ENCODE data around the gene RXFP4. TPM values are rescaled to one million over a fixed set of nuclear protein-coding genes. Genes with fewer than 3 reads are reported as not detected.

Gene RXFP4
- total RNA-seq, 1 experiment from 2014 or later: not detected

DNA sequence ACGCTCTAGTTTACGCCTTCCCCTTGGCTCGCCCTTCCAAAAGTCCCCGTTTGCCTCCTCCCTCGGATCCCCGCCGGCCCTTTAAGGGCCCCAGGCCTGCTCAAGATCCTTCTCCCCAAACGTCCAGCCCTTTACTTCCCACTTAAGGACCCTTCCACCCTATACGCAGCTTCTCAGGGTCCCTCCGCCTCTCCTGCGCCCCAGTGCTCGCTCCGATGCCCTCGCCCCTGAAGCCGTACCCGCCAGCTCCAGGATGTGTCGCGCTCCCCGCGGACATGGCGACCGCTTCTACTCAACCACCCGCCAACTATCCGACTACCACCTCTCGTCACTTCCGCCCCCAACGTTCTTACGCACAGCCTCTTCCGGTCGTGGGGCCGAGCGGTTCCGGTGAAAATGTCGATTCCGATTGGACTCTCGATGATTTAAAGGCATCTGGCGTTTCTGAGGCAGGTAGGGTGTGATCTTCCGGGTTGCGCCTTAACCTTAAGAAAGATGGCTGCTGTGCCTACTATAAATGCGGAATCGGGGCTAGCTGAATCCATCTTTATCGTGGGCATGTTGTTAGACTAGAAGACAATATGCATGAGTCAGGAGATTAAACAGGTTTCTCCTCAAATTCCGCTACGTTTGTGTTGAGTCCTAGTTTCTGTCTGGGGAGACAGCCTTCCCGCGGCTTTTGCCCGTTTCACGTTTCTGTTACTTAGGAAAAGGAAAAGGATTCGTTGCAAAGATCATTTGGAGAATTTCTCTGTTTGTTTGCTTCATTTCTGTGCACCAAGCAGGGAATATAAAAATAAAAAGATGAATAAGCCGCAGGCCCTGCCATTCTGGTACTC is 7.1 kb upstream of the RXFP4 start, which contains the start of gene KHDC4 (continued):
- TF ChIP-seq, protein P1, sequence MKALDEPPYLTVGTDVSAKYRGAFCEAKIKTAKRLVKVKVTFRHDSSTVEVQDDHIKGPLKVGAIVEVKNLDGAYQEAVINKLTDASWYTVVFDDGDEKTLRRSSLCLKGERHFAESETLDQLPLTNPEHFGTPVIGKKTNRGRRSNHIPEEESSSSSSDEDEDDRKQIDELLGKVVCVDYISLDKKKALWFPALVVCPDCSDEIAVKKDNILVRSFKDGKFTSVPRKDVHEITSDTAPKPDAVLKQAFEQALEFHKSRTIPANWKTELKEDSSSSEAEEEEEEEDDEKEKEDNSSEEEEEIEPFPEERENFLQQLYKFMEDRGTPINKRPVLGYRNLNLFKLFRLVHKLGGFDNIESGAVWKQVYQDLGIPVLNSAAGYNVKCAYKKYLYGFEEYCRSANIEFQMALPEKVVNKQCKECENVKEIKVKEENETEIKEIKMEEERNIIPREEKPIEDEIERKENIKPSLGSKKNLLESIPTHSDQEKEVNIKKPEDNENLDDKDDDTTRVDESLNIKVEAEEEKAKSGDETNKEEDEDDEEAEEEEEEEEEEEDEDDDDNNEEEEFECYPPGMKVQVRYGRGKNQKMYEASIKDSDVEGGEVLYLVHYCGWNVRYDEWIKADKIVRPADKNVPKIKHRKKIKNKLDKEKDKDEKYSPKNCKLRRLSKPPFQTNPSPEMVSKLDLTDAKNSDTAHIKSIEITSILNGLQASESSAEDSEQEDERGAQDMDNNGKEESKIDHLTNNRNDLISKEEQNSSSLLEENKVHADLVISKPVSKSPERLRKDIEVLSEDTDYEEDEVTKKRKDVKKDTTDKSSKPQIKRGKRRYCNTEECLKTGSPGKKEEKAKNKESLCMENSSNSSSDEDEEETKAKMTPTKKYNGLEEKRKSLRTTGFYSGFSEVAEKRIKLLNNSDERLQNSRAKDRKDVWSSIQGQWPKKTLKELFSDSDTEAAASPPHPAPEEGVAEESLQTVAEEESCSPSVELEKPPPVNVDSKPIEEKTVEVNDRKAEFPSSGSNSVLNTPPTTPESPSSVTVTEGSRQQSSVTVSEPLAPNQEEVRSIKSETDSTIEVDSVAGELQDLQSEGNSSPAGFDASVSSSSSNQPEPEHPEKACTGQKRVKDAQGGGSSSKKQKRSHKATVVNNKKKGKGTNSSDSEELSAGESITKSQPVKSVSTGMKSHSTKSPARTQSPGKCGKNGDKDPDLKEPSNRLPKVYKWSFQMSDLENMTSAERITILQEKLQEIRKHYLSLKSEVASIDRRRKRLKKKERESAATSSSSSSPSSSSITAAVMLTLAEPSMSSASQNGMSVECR (CRISPR knock-in tag; IDR thresholded peaks at IDR 0.05; ENCODE audit: borderline replicate concordance): peak; percentile 72; the same call in 1 of the 2 replicates
- TF ChIP-seq OVOL2 (CRISPR knock-in tag; IDR thresholded peaks at IDR 0.05; ENCODE audit: borderline replicate concordance): no peak
- no peak for TF ChIP-seq ZNF396 (CRISPR knock-in tag; IDR thresholded peaks at IDR 0.05; ENCODE audit: borderline replicate concordance)
- TF ChIP-seq, protein P2, sequence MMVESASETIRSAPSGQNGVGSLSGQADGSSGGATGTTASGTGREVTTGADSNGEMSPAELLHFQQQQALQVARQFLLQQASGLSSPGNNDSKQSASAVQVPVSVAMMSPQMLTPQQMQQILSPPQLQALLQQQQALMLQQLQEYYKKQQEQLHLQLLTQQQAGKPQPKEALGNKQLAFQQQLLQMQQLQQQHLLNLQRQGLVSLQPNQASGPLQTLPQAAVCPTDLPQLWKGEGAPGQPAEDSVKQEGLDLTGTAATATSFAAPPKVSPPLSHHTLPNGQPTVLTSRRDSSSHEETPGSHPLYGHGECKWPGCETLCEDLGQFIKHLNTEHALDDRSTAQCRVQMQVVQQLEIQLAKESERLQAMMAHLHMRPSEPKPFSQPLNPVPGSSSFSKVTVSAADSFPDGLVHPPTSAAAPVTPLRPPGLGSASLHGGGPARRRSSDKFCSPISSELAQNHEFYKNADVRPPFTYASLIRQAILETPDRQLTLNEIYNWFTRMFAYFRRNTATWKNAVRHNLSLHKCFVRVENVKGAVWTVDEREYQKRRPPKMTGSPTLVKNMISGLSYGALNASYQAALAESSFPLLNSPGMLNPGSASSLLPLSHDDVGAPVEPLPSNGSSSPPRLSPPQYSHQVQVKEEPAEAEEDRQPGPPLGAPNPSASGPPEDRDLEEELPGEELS (CRISPR knock-in tag; IDR thresholded peaks at IDR 0.05): no peak
- TF ChIP-seq HMGA2 (CRISPR knock-in tag; IDR thresholded peaks at IDR 0.05): no peak
- TF ChIP-seq, protein P3, sequence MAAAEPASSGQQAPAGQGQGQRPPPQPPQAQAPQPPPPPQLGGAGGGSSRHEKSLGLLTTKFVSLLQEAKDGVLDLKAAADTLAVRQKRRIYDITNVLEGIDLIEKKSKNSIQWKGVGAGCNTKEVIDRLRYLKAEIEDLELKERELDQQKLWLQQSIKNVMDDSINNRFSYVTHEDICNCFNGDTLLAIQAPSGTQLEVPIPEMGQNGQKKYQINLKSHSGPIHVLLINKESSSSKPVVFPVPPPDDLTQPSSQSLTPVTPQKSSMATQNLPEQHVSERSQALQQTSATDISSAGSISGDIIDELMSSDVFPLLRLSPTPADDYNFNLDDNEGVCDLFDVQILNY (CRISPR knock-in tag; IDR thresholded peaks at IDR 0.05): 0 out of 2 replicates have a peak, but pooled peaks have one; percentile 64
- TF ChIP-seq TEAD1 (CRISPR knock-in tag; IDR thresholded peaks at IDR 0.05): no peak; the same call in 1 of the 2 replicates
- TF ChIP-seq ZBTB21 (CRISPR knock-in tag; IDR thresholded peaks at IDR 0.05; ENCODE audit: borderline replicate concordance): no peak
- peak; percentile 86 for TF ChIP-seq NR2C2 (CRISPR knock-in tag; IDR thresholded peaks at IDR 0.05)

DNA sequence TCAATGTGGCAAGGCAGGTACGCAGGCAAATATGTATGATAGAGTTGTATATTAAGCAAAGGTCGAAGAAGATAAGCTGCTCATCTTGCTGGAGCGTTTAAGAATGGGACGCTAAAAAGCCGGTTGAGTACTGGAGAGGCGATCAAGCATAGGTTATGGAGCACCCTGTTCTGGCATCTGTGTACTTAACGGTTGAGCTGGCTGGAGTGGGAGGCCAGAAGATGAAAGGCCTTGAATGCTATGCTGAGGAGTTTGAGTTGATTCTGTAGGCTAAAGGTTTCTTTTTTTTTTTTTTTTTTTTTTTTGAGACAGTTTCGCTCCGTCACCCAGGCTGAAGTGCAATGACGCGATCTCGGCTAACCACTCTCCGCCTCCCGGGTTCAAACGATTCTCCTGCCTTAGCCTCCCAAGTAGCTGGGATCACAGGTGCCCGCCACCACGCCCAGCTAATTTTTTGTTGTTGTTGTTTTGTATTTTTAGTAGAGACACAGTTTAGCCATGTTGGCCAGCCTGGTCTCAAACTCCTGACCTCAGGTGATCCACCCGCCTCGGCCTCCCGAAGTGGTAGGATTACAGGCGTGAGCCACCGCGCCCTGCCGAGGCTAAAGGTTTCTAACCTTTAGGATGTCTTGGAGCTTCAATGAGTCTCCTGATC is 6.4 kb upstream of the RXFP4 start:
- ChIA-PET POLR2A (interaction anchor here (0.7 to 1.5 kb wide), 5 partner anchors 9 to 62 kb away, joined by 3 to 8 read pairs (median 3); no protein-coding TSS in a partner anchor), CTCF (interaction anchor here (0.6 to 4.4 kb wide), 15 partner anchors 8 to 195 kb away, joined by 3 to 26 read pairs (median 5); partner anchors contain the start of gene ARHGEF2)
- peaks cover 20% of the 10 kb centered on the region for H3K4me1 Mint-ChIP-seq
- H3K27me3 Mint-ChIP-seq (ENCODE audit: low read depth): no peaks in the 10 kb centered on the region
- TF ChIP-seq, protein P4, sequence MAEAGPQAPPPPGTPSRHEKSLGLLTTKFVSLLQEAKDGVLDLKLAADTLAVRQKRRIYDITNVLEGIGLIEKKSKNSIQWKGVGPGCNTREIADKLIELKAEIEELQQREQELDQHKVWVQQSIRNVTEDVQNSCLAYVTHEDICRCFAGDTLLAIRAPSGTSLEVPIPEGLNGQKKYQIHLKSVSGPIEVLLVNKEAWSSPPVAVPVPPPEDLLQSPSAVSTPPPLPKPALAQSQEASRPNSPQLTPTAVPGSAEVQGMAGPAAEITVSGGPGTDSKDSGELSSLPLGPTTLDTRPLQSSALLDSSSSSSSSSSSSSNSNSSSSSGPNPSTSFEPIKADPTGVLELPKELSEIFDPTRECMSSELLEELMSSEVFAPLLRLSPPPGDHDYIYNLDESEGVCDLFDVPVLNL (CRISPR knock-in tag; IDR thresholded peaks at IDR 0.05; ENCODE audit: borderline replicate concordance, low read depth): no peak
- no peak for TF ChIP-seq CBFB (CRISPR knock-in tag; IDR thresholded peaks at IDR 0.05; ENCODE audit: low read depth)
- no peak for TF ChIP-seq TP53 (CRISPR knock-in tag; IDR thresholded peaks at IDR 0.05)
- no peak for TF ChIP-seq ZNF232 (CRISPR knock-in tag; IDR thresholded peaks at IDR 0.05)
- TF ChIP-seq, protein P5, sequence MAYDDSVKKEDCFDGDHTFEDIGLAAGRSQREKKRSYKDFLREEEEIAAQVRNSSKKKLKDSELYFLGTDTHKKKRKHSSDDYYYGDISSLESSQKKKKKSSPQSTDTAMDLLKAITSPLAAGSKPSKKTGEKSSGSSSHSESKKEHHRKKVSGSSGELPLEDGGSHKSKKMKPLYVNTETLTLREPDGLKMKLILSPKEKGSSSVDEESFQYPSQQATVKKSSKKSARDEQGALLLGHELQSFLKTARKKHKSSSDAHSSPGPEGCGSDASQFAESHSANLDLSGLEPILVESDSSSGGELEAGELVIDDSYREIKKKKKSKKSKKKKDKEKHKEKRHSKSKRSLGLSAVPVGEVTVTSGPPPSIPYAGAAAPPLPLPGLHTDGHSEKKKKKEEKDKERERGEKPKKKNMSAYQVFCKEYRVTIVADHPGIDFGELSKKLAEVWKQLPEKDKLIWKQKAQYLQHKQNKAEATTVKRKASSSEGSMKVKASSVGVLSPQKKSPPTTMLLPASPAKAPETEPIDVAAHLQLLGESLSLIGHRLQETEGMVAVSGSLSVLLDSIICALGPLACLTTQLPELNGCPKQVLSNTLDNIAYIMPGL (CRISPR knock-in tag; IDR thresholded peaks at IDR 0.05): no peak
- TF ChIP-seq ZNF317 (CRISPR knock-in tag; IDR thresholded peaks at IDR 0.05; ENCODE audit: borderline replicate concordance, low read depth): no peak
- no peak for DNase-seq (ENCODE audit: low spot score)
- no peak overlapping the region for H3K27ac Mint-ChIP-seq
- H3K36me3 Mint-ChIP-seq: peaks cover 30% of the 10 kb centered on the region
- ATAC-seq: no peak
- no peak overlapping the region for H3K4me3 Mint-ChIP-seq
- no peaks in the 10 kb centered on the region for H3K9me3 Mint-ChIP-seq

All from WTC11 (cell line).